GM21390 (cell line): ENCODE measurements around the gene SLC35A2.
"Not testable (repeated sequence)": the region's sequence is repeated elsewhere in the genome, so short reads cannot be mapped to it uniquely, and the experiment has no call there.

Source experiments
- ATAC-seq: cut with Tn5 transposase; IDR thresholded peaks from one replicate; pipeline ENCODE4 v1.9.1; 2021; ENCODE audit not compliant: unreplicated experiment

Gene SLC35A2

DNA sequence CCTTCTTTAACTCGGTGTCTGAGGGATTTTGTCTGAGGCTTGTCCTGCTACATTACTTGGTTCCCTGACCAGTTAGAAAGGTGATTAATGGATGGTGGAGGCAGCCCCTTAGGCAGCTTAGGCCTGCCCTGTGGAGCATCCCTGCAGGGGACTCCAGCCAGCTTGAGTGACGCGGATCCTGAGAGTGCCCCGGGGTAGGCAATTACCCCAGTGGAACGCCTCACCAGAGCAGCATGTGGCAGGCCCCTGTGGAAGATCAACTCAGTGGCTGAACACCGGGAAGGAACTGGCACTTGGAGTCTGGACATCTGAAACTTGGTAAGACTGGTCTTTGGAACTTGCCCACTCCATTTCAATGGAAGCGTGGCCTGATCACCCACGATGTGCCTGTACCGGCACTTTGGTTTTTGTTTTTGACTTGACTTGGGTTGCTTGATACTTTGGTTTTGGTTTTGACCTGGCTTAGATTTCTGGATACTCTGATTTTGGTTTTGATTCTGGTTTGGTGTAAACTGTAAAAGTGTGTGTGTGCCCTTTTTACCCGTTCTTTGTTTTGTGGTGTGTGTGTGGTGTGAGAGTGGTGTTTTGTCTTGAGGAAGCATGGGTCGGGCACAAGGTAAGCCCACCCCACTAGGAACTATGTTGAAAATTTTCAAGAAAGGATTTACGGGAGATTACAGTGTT, 57.2 kb downstream of the SLC35A2 start:
- ATAC-seq: not testable (repeated sequence)

GRCh38 chrX:48853494-48853893, 58.0 kb downstream of the SLC35A2 start:
- not testable (repeated sequence) for ATAC-seq
